Kidney capillary endothelial cell (primary cell): ENCODE data around the gene KCNMA1.
"Not testable (repeated sequence)": the region's sequence is repeated elsewhere in the genome, so short reads cannot be mapped to it uniquely, and the experiment has no call there.

Source experiments
- DNase-seq: peaks from one replicate; pipeline ENCODE4 v3.0.0-alpha.2; 2018; ENCODE audit warnings: low spot score

The KCNMA1 gene

GRCh38 chr10:77392236-77392721 lies 245.3 kb downstream of the KCNMA1 start:
- peak; percentile 53 for DNase-seq

- peak; percentile 28 for DNase-seq
These were observed 245.9 kb downstream of the KCNMA1 start for GRCh38 chr10:77391605-77392235.

- no peak for DNase-seq
These were observed 247.1 kb downstream of the KCNMA1 start for GRCh38 chr10:77390481-77390891.

GRCh38 chr10:77388571-77389100 lies 249.0 kb downstream of the KCNMA1 start:
- DNase-seq = no peak

GRCh38 chr10:77387701-77388100 lies 249.9 kb downstream of the KCNMA1 start:
- not testable (repeated sequence) for DNase-seq

GRCh38 chr10:77387247-77387646 lies 250.4 kb downstream of the KCNMA1 start:
- peak; percentile 36 for DNase-seq

- peak; percentile 32 for DNase-seq
These were observed 250.8 kb downstream of the KCNMA1 start for GRCh38 chr10:77386838-77387237.

- DNase-seq = no peak
These were observed 251.2 kb downstream of the KCNMA1 start for GRCh38 chr10:77386365-77386764.

- no peak for DNase-seq
These were observed 252.3 kb downstream of the KCNMA1 start for GRCh38 chr10:77385315-77385714.

GRCh38 chr10:77383861-77384553 lies 253.6 kb downstream of the KCNMA1 start:
- no peak for DNase-seq

GRCh38 chr10:77381750-77382149 lies 255.9 kb downstream of the KCNMA1 start:
- DNase-seq = no peak

- no peak for DNase-seq
These were observed 256.9 kb downstream of the KCNMA1 start for GRCh38 chr10:77380723-77381122.

- no peak for DNase-seq
These were observed 257.4 kb downstream of the KCNMA1 start for GRCh38 chr10:77380191-77380590.

GRCh38 chr10:77378366-77379349 lies 258.9 kb downstream of the KCNMA1 start:
- no peak for DNase-seq

GRCh38 chr10:77377678-77378352 lies 259.8 kb downstream of the KCNMA1 start:
- DNase-seq = no peak

- no peak for DNase-seq
These were observed 260.6 kb downstream of the KCNMA1 start for GRCh38 chr10:77377034-77377433.

- no peak for DNase-seq
These were observed 263.4 kb downstream of the KCNMA1 start for GRCh38 chr10:77374189-77374656.

- no peak for DNase-seq
These were observed 265.5 kb downstream of the KCNMA1 start for GRCh38 chr10:77371848-77372799.

- DNase-seq = no peak
These were observed 266.2 kb downstream of the KCNMA1 start for GRCh38 chr10:77371421-77371820.

GRCh38 chr10:77368006-77368405 lies 269.6 kb downstream of the KCNMA1 start:
- DNase-seq = no peak
